IMR-90 (cell line): ENCODE measurements around the gene FERMT2. TPM values are rescaled to one million over a fixed set of nuclear protein-coding genes. Genes with fewer than 3 reads are reported as not detected.

Source experiments
- ATAC-seq: fragments of 200-7000 bp; cut with Tn5 transposase; 2 replicates; pipeline ENCODE4 v1.9.1; 2020; ENCODE audit warnings: low read depth, mild to moderate bottlenecking, moderate library complexity
- BruUV-seq: library from RNA; stranded (reverse); fragments of 400-500 nt; replicated peaks from 2 replicates; lab custom pipeline; 2021; lab: Mats Ljungman, UMichigan
- CTCF ChIA-PET: fragments of 300-600 bp; formaldehyde crosslinking; extraction: SDS; loops from one replicate; lab custom pipeline; 2021; ENCODE audit warnings: antibody characterized with exemption; lab: Yijun Ruan, JAX
- POLR2A ChIA-PET: fragments of 300-600 bp; sonication (Branson Sonifier 250); formaldehyde crosslinking; loops from one replicate; lab custom pipeline; 2022; ENCODE audit warnings: antibody characterized with exemption; ENCODE audit not compliant: unreplicated experiment; lab: Charles Lee
- DNase-seq: peaks from one replicate; pipeline ENCODE4 v3.0.0; 2013
- H2AFZ ChIP-seq: replicated peaks from 2 replicates; pipeline ENCODE3; 2013; ENCODE audit warnings: low read length, mild to moderate bottlenecking; ENCODE audit not compliant: poor library complexity
- H2AK5ac ChIP-seq: 2 replicates; pipeline ENCODE4 v1.6.1; 2013; ENCODE audit warnings: low read depth, low read length, inconsistent platforms
- H2AK9ac ChIP-seq: replicated peaks from 2 replicates; pipeline ENCODE3; 2013; ENCODE audit warnings: mild to moderate bottlenecking, low read depth, low read length, moderate library complexity; ENCODE audit not compliant: poor library complexity
- H2BK120ac ChIP-seq: 2 replicates; pipeline ENCODE4 v1.6.1; 2013; ENCODE audit warnings: low read depth, low read length, inconsistent platforms
- H2BK15ac ChIP-seq: 3 replicates; pipeline ENCODE4 v1.6.1; 2013; ENCODE audit warnings: low read depth, low read length, inconsistent platforms
- H2BK20ac ChIP-seq: 2 replicates; pipeline ENCODE4 v1.6.1; 2013; ENCODE audit warnings: low read depth, mild to moderate bottlenecking, inconsistent platforms, low read length, moderate library complexity
- H2BK5ac ChIP-seq: 2 replicates; pipeline ENCODE4 v1.6.1; 2013; ENCODE audit warnings: mild to moderate bottlenecking, low read depth, low read length, inconsistent platforms; ENCODE audit not compliant: poor library complexity, severe bottlenecking
- H3K14ac ChIP-seq: replicated peaks from 2 replicates; pipeline ENCODE4 v1.6.1; 2013; ENCODE audit warnings: low read depth, low read length, inconsistent platforms
- H3K18ac ChIP-seq: 2 replicates; pipeline ENCODE4 v1.6.1; 2013; ENCODE audit warnings: low read depth, low read length, control low read depth
- H3K23ac ChIP-seq: 2 replicates; pipeline ENCODE4 v1.6.1; 2013; ENCODE audit warnings: low read depth, low read length, inconsistent platforms
- H3K27ac ChIP-seq: 2 replicates; pipeline ENCODE4 v1.5.1; 2013; ENCODE audit warnings: mild to moderate bottlenecking, control low read depth, low read length; ENCODE audit not compliant: insufficient read depth
- H3K27me3 ChIP-seq: 2 replicates; pipeline ENCODE4 v1.6.1; 2013; ENCODE audit warnings: low read length; ENCODE audit not compliant: control insufficient read depth, insufficient read depth
- H3K36me3 ChIP-seq: 2 replicates; pipeline ENCODE4 v1.6.1; 2013; ENCODE audit warnings: low read length, mixed read lengths; ENCODE audit not compliant: control insufficient read depth, insufficient read depth
- H3K4ac ChIP-seq: 2 replicates; pipeline ENCODE4 v1.6.1; 2013; ENCODE audit warnings: low read depth, low read length, inconsistent platforms
- H3K4me1 ChIP-seq: 2 replicates; pipeline ENCODE4 v1.6.1; 2013; ENCODE audit warnings: low read length, mixed read lengths; ENCODE audit not compliant: control insufficient read depth, insufficient read depth
- H3K4me2 ChIP-seq: 2 replicates; pipeline ENCODE4 v1.6.1; 2013; ENCODE audit warnings: low read depth, mild to moderate bottlenecking, control low read depth, low read length, moderate library complexity
- H3K4me3 ChIP-seq: 2 replicates; pipeline ENCODE4 v1.5.1; 2013; ENCODE audit warnings: low read depth, mild to moderate bottlenecking, control low read depth, low read length, moderate library complexity; ENCODE audit not compliant: insufficient read depth
- H3K56ac ChIP-seq: 2 replicates; pipeline ENCODE4 v1.6.1; 2013; ENCODE audit warnings: low read length, inconsistent platforms; ENCODE audit not compliant: insufficient read depth; ENCODE audit errors: extremely low read depth
- H3K79me1 ChIP-seq, 2 experiments: 2 replicates each; pipeline ENCODE4 v1.6.1; 2013; ENCODE audit warnings: low read length in 2 of 2, inconsistent platforms in 1 of 2, low read depth in 1 of 2
- H3K9ac ChIP-seq: 2 replicates; pipeline ENCODE4 v1.6.1; 2013; ENCODE audit warnings: low read depth, low read length, control low read depth
- H3K9me1 ChIP-seq: 2 replicates; pipeline ENCODE4 v1.6.1; 2013; ENCODE audit warnings: low read length, inconsistent platforms; ENCODE audit not compliant: insufficient read depth
- H3K9me3 ChIP-seq: 2 replicates; pipeline ENCODE4 v1.6.1; 2013; ENCODE audit warnings: low read length; ENCODE audit not compliant: control insufficient read depth, insufficient read depth
- H4K20me1 ChIP-seq: 2 replicates; pipeline ENCODE4 v1.6.1; 2013; ENCODE audit warnings: low read length, inconsistent platforms; ENCODE audit not compliant: insufficient read depth
- H4K5ac ChIP-seq: 2 replicates; pipeline ENCODE4 v1.6.1; 2013; ENCODE audit warnings: mild to moderate bottlenecking, low read depth, low read length, control low read depth
- H4K8ac ChIP-seq, 2 experiments: 2 replicates each; pipeline ENCODE4 v1.6.1; 2013; ENCODE audit warnings: low read depth in 2 of 2, low read length in 2 of 2, control low read depth in 1 of 2, inconsistent platforms in 1 of 2
- H4K91ac ChIP-seq: 2 replicates; pipeline ENCODE4 v1.6.1; 2013; ENCODE audit warnings: low read depth, low read length, inconsistent platforms; ENCODE audit not compliant: insufficient read depth
- BHLHE40 ChIP-seq: fragments of 150-350 bp; IDR thresholded peaks from 2 replicates; pipeline ENCODE4 v1.6.1; 2016; ENCODE audit warnings: mild to moderate bottlenecking, low read depth, low read length
- CEBPB ChIP-seq: IDR thresholded peaks from 2 replicates; pipeline ENCODE4 v1.6.1; 2012; ENCODE audit warnings: low read depth, low read length, improper control_type of control experiment
- CHD1 ChIP-seq: IDR thresholded peaks from 2 replicates; pipeline ENCODE4 v1.6.1; 2012; ENCODE audit warnings: low read depth, low read length, improper control_type of control experiment
- FOS ChIP-seq: fragments of 150-350 bp; IDR thresholded peaks from 2 replicates; pipeline ENCODE4 v1.6.1; 2016; ENCODE audit warnings: low read depth, low read length
- MAFK ChIP-seq: IDR thresholded peaks from 2 replicates; pipeline ENCODE4 v1.6.1; 2012; ENCODE audit warnings: low read depth, low read length, improper control_type of control experiment
- MAZ ChIP-seq: IDR thresholded peaks from 2 replicates; pipeline ENCODE4 v1.6.1; 2012; ENCODE audit warnings: low read depth, mild to moderate bottlenecking, low read length, improper control_type of control experiment, moderate library complexity, borderline replicate concordance
- MXI1 ChIP-seq: IDR thresholded peaks from 2 replicates; pipeline ENCODE4 v1.6.1; 2012; ENCODE audit warnings: low read depth, mild to moderate bottlenecking, low read length, moderate library complexity, borderline replicate concordance
- NFE2L2 ChIP-seq: fragments of 150-350 bp; IDR thresholded peaks from 2 replicates; pipeline ENCODE4 v1.6.1; 2016; ENCODE audit warnings: low read depth, mild to moderate bottlenecking, low read length
- POLR2A ChIP-seq: IDR thresholded peaks from 2 replicates; pipeline ENCODE4 v1.6.1; 2012; ENCODE audit warnings: mild to moderate bottlenecking, low read depth, low read length
- RAD21 ChIP-seq: IDR thresholded peaks from 2 replicates; pipeline ENCODE4 v1.6.1; 2012; ENCODE audit warnings: low read length, improper control_type of control experiment
- RCOR1 ChIP-seq: IDR thresholded peaks from 2 replicates; pipeline ENCODE4 v1.6.1; 2012; ENCODE audit warnings: mild to moderate bottlenecking, low read length, improper control_type of control experiment; ENCODE audit not compliant: insufficient replicate concordance
- RFX5 ChIP-seq: IDR thresholded peaks from 2 replicates; pipeline ENCODE4 v1.8.0; 2012; ENCODE audit warnings: low read depth, mild to moderate bottlenecking, low read length, moderate library complexity
- SMC3 ChIP-seq: fragments of 150-350 bp; IDR thresholded peaks from 2 replicates; pipeline ENCODE4 v1.6.1; 2016; ENCODE audit warnings: low read depth, mild to moderate bottlenecking, antibody characterized with exemption, low read length, moderate library complexity
- WGBS, 2 experiments: methylation state at CpG; one replicate each; pipeline versions ENCODE4 v1.1.5 to v1.1.7; 2013; ENCODE audit warnings: missing lambda C conversion rate in 2 of 2; ENCODE audit not compliant: insufficient read length in 1 of 2; ENCODE audit errors: extremely low coverage in 2 of 2; 5-methylcytosine and 5-hydroxymethylcytosine counted together
- dilution Hi-C: fragments of 300-500 bp; cut with HindIII; formaldehyde crosslinking; loops from one replicate; pipeline ENCODE4 v1.14.3; 2018; ENCODE audit warnings: low sequenced_read_pairs; ENCODE audit not compliant: unreplicated experiment
- in situ Hi-C: fragments of 300-500 bp; cut with MboI; formaldehyde crosslinking; loops from 3 replicates; pipeline ENCODE4 v1.14.3; 2019; ENCODE audit warnings: low sequenced_read_pairs, inconsistent platforms, mixed read lengths
- intact Hi-C: fragments of 100-400 bp; cut with micrococcal nuclease; formaldehyde crosslinking; loops from 2 replicates; pipeline ENCODE4 v1.10.0; 2022
- polyA plus RNA-seq, 3 experiments: library from polyadenylated mRNA; depleted of rRNA; stranded (reverse); fragments of >200 nt; gene quantifications; 2 replicates each; pipeline ENCODE4 v1.2.3, GENCODE V29; 2012; ENCODE audit warnings: low replicate concordance in 1 of 3
- total RNA-seq: library from RNA; depleted of rRNA; stranded (reverse); fragments of >200 nt; gene quantifications from 2 replicates; pipeline ENCODE4 v1.2.3, GENCODE V29; 2012
- TF ChIP-seq, protein P1 (sequence below): conservative IDR thresholded peaks from 2 replicates; pipeline ENCODE4 v1.5.1; 2012; ENCODE audit warnings: mild to moderate bottlenecking, low read depth, low read length, improper control_type of control experiment
- TF ChIP-seq, protein P2 (sequence below): fragments of 150-350 bp; IDR thresholded peaks from 2 replicates; pipeline ENCODE4 v1.6.1; 2016; ENCODE audit warnings: low read depth, mild to moderate bottlenecking, low read length, moderate library complexity, borderline replicate concordance
- TF ChIP-seq, protein P3 (sequence below): fragments of 150-350 bp; IDR thresholded peaks from 2 replicates; pipeline ENCODE4 v1.6.1; 2017; ENCODE audit warnings: mild to moderate bottlenecking, antibody characterized with exemption, low read length, low read depth

FERMT2 gene
- total and polyA plus RNA-seq, 2 of the 4 experiments (the other 2 are of a cell fraction), result 131 to 217 TPM

DNA sequence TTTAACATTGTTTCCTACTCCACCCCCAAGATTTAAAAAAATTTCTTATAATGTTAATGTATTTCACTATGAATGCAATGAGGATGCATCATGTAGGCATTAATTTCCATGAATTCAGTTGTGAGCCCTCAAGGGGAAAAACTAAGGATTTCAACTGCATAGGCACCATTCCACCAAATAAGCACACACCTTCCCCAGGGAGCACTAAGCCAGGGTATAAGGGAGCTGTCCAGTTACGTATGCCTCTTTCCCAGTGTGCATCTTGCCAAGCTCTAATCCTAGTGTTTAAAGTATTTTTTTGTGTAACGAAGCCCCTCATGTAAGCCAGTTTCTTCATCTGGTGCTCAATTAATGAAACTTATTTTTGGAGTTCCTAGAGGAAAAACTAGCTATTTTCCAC, 6.6 kb downstream of the FERMT2 start:
- Histone ChIP-seq H2AK5ac (no peak overlapping the region), H4K20me1 (peaks cover 93% of the 10 kb centered on the region), H3K4ac (no peak overlapping the region), H3K14ac (0 out of 2 replicates have a peak overlapping the region, but pooled peaks have one; percentile 19), H3K27ac (no peak overlapping the region), H3K4me1 (peaks cover 6% of the 10 kb centered on the region), H3K56ac (no peak overlapping the region), H2BK20ac (no peak overlapping the region), H4K5ac (no peak overlapping the region), H3K4me3 (no peak overlapping the region), H3K36me3 (peaks cover 25% of the 10 kb centered on the region), H3K9me1 (peaks cover 9% of the 10 kb centered on the region), H2BK5ac (no peak overlapping the region), H3K9me3 (no peaks in the 10 kb centered on the region), H3K4me2 (no peak overlapping the region), H2AFZ (no peak overlapping the region), H3K79me1 (peaks cover 0 to 39% of the 10 kb centered on the region in 2 experiments; a peak in 2 of 4 replicates), H2BK15ac (no peak overlapping the region), H3K23ac (peak overlapping the region; percentile 48; the same call in 1 of the 2 replicates), H4K8ac (no peak overlapping the region), H2BK120ac (no peak overlapping the region), H3K9ac (no peak overlapping the region), H3K27me3 (no peaks in the 10 kb centered on the region), H2AK9ac (no peak overlapping the region), H4K91ac (no peak overlapping the region), H3K18ac (no peak overlapping the region)
- ChIA-PET CTCF (interaction anchor here (0.5 kb wide), 1 partner anchor 184 kb away, joined by 3 read pairs; no protein-coding TSS in a partner anchor), POLR2A (no interaction called here)
- BruUV-seq, result no TSS peak
- TF ChIP-seq SMC3 (no peak), FOS (no peak), RCOR1 (no peak), RAD21 (no peak), MXI1 (no peak), POLR2A (no peak), CEBPB (no peak), CHD1 (no peak), NFE2L2 (no peak), MAZ (no peak), RFX5 (no peak), BHLHE40 (no peak), MAFK (no peak)
- TF ChIP-seq, protein P1, sequence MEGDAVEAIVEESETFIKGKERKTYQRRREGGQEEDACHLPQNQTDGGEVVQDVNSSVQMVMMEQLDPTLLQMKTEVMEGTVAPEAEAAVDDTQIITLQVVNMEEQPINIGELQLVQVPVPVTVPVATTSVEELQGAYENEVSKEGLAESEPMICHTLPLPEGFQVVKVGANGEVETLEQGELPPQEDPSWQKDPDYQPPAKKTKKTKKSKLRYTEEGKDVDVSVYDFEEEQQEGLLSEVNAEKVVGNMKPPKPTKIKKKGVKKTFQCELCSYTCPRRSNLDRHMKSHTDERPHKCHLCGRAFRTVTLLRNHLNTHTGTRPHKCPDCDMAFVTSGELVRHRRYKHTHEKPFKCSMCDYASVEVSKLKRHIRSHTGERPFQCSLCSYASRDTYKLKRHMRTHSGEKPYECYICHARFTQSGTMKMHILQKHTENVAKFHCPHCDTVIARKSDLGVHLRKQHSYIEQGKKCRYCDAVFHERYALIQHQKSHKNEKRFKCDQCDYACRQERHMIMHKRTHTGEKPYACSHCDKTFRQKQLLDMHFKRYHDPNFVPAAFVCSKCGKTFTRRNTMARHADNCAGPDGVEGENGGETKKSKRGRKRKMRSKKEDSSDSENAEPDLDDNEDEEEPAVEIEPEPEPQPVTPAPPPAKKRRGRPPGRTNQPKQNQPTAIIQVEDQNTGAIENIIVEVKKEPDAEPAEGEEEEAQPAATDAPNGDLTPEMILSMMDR, result no peak
- TF ChIP-seq, protein P2, sequence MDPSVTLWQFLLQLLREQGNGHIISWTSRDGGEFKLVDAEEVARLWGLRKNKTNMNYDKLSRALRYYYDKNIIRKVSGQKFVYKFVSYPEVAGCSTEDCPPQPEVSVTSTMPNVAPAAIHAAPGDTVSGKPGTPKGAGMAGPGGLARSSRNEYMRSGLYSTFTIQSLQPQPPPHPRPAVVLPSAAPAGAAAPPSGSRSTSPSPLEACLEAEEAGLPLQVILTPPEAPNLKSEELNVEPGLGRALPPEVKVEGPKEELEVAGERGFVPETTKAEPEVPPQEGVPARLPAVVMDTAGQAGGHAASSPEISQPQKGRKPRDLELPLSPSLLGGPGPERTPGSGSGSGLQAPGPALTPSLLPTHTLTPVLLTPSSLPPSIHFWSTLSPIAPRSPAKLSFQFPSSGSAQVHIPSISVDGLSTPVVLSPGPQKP, result no peak
- TF ChIP-seq, protein P3, sequence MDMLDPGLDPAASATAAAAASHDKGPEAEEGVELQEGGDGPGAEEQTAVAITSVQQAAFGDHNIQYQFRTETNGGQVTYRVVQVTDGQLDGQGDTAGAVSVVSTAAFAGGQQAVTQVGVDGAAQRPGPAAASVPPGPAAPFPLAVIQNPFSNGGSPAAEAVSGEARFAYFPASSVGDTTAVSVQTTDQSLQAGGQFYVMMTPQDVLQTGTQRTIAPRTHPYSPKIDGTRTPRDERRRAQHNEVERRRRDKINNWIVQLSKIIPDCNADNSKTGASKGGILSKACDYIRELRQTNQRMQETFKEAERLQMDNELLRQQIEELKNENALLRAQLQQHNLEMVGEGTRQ, result no peak
- dilution Hi-C loops (no loop called here), in situ Hi-C loops (no loop called here), intact Hi-C loops (loop anchor here (10.0 kb wide), 1 partner anchor 119 kb away; no protein-coding TSS in a partner anchor)
- WGBS, 2 experiments, result no CpG with 5 or more reads among the region's 2 CpGs
- DNase-seq, result no peak
- ATAC-seq, result no peak; the same call in 1 of the 2 replicates
